HG03439 (cell line): Measurements from ENCODE around the gene AGO1.

Experiments
- ATAC-seq: cut with Tn5 transposase; IDR thresholded peaks from one replicate; pipeline ENCODE4 v1.9.1; 2021; ENCODE audit warnings: mild to moderate bottlenecking, moderate library complexity; ENCODE audit not compliant: unreplicated experiment

AGO1 gene

GRCh38 chr1:35882945-35883634 is at the start of gene AGO1:
AGO1 (plus strand) TSS chr1:35883209; CDS start chr1:35883422, 213 bp downstream.
- ATAC-seq, result peak; percentile 83

- ATAC-seq, result no peak
Measured at GRCh38 chr1:35833395-35833794, 49.6 kb upstream of the AGO1 start.

- ATAC-seq, result no peak
Measured at GRCh38 chr1:35834218-35834617, 48.8 kb upstream of the AGO1 start.

- no peak for ATAC-seq
Measured at GRCh38 chr1:35835398-35835797, 47.6 kb upstream of the AGO1 start.

GRCh38 chr1:35836734-35837133 is 46.3 kb upstream of the AGO1 start:
- ATAC-seq, result no peak

GRCh38 chr1:35838693-35839245 is 44.2 kb upstream of the AGO1 start:
- ATAC-seq, result no peak

- ATAC-seq, result no peak
Measured at GRCh38 chr1:35844826-35845225, 38.2 kb upstream of the AGO1 start.

GRCh38 chr1:35845766-35846165 is 37.2 kb upstream of the AGO1 start:
- no peak for ATAC-seq

- no peak for ATAC-seq
Measured at GRCh38 chr1:35847935-35848565, 35.0 kb upstream of the AGO1 start.

- no peak for ATAC-seq
Measured at GRCh38 chr1:35850051-35850450, 33.0 kb upstream of the AGO1 start.

- no peak for ATAC-seq
Measured at GRCh38 chr1:35850716-35851115, 32.3 kb upstream of the AGO1 start.

- no peak for ATAC-seq
Measured at GRCh38 chr1:35851132-35851869, 31.7 kb upstream of the AGO1 start.

- ATAC-seq, result no peak
Measured at GRCh38 chr1:35852241-35852640, 30.8 kb upstream of the AGO1 start.

GRCh38 chr1:35854989-35855700 is 27.9 kb upstream of the AGO1 start:
- no peak for ATAC-seq

GRCh38 chr1:35856964-35857363 is 26.0 kb upstream of the AGO1 start:
- no peak for ATAC-seq

GRCh38 chr1:35857830-35858229 is 25.2 kb upstream of the AGO1 start:
- no peak for ATAC-seq

- no peak for ATAC-seq
Measured at GRCh38 chr1:35860696-35861095, 22.3 kb upstream of the AGO1 start.

- no peak for ATAC-seq
Measured at GRCh38 chr1:35863136-35863535, 19.9 kb upstream of the AGO1 start.

- ATAC-seq, result no peak
Measured at GRCh38 chr1:35863881-35864625, 19.0 kb upstream of the AGO1 start.

- ATAC-seq, result no peak
Measured at GRCh38 chr1:35864813-35865212, 18.2 kb upstream of the AGO1 start.
